IMR-90 (cell line): ENCODE results near the gene NDRG2. TPM values are rescaled to one million over a fixed set of nuclear protein-coding genes. Genes with fewer than 3 reads are reported as not detected.

Experiments used
- ATAC-seq: fragments of 200-7000 bp; cut with Tn5 transposase; 2 replicates; pipeline ENCODE4 v1.9.1; 2020; ENCODE audit warnings: low read depth, mild to moderate bottlenecking, moderate library complexity
- BruUV-seq: library from RNA; stranded (reverse); fragments of 400-500 nt; replicated peaks from 2 replicates; lab custom pipeline; 2021; lab: Mats Ljungman, UMichigan
- CTCF ChIA-PET: fragments of 300-600 bp; formaldehyde crosslinking; extraction: SDS; loops from one replicate; lab custom pipeline; 2021; ENCODE audit warnings: antibody characterized with exemption; lab: Yijun Ruan, JAX
- POLR2A ChIA-PET: fragments of 300-600 bp; sonication (Branson Sonifier 250); formaldehyde crosslinking; loops from one replicate; lab custom pipeline; 2022; ENCODE audit warnings: antibody characterized with exemption; ENCODE audit not compliant: unreplicated experiment; lab: Charles Lee
- DNase-seq: peaks from one replicate; pipeline ENCODE4 v3.0.0; 2013
- H2AFZ ChIP-seq: replicated peaks from 2 replicates; pipeline ENCODE3; 2013; ENCODE audit warnings: low read length, mild to moderate bottlenecking; ENCODE audit not compliant: poor library complexity
- H2AK5ac ChIP-seq: 2 replicates; pipeline ENCODE4 v1.6.1; 2013; ENCODE audit warnings: low read depth, low read length, inconsistent platforms
- H2AK9ac ChIP-seq: replicated peaks from 2 replicates; pipeline ENCODE3; 2013; ENCODE audit warnings: mild to moderate bottlenecking, low read depth, low read length, moderate library complexity; ENCODE audit not compliant: poor library complexity
- H2BK120ac ChIP-seq: 2 replicates; pipeline ENCODE4 v1.6.1; 2013; ENCODE audit warnings: low read depth, low read length, inconsistent platforms
- H2BK15ac ChIP-seq: 3 replicates; pipeline ENCODE4 v1.6.1; 2013; ENCODE audit warnings: low read depth, low read length, inconsistent platforms
- H2BK20ac ChIP-seq: 2 replicates; pipeline ENCODE4 v1.6.1; 2013; ENCODE audit warnings: low read depth, mild to moderate bottlenecking, inconsistent platforms, low read length, moderate library complexity
- H2BK5ac ChIP-seq: 2 replicates; pipeline ENCODE4 v1.6.1; 2013; ENCODE audit warnings: mild to moderate bottlenecking, low read depth, low read length, inconsistent platforms; ENCODE audit not compliant: poor library complexity, severe bottlenecking
- H3K14ac ChIP-seq: replicated peaks from 2 replicates; pipeline ENCODE4 v1.6.1; 2013; ENCODE audit warnings: low read depth, low read length, inconsistent platforms
- H3K18ac ChIP-seq: 2 replicates; pipeline ENCODE4 v1.6.1; 2013; ENCODE audit warnings: low read depth, low read length, control low read depth
- H3K23ac ChIP-seq: 2 replicates; pipeline ENCODE4 v1.6.1; 2013; ENCODE audit warnings: low read depth, low read length, inconsistent platforms
- H3K27ac ChIP-seq: 2 replicates; pipeline ENCODE4 v1.5.1; 2013; ENCODE audit warnings: mild to moderate bottlenecking, control low read depth, low read length; ENCODE audit not compliant: insufficient read depth
- H3K27me3 ChIP-seq: 2 replicates; pipeline ENCODE4 v1.6.1; 2013; ENCODE audit warnings: low read length; ENCODE audit not compliant: control insufficient read depth, insufficient read depth
- H3K36me3 ChIP-seq: 2 replicates; pipeline ENCODE4 v1.6.1; 2013; ENCODE audit warnings: low read length, mixed read lengths; ENCODE audit not compliant: control insufficient read depth, insufficient read depth
- H3K4ac ChIP-seq: 2 replicates; pipeline ENCODE4 v1.6.1; 2013; ENCODE audit warnings: low read depth, low read length, inconsistent platforms
- H3K4me1 ChIP-seq: 2 replicates; pipeline ENCODE4 v1.6.1; 2013; ENCODE audit warnings: low read length, mixed read lengths; ENCODE audit not compliant: control insufficient read depth, insufficient read depth
- H3K4me2 ChIP-seq: 2 replicates; pipeline ENCODE4 v1.6.1; 2013; ENCODE audit warnings: low read depth, mild to moderate bottlenecking, control low read depth, low read length, moderate library complexity
- H3K4me3 ChIP-seq: 2 replicates; pipeline ENCODE4 v1.5.1; 2013; ENCODE audit warnings: low read depth, mild to moderate bottlenecking, control low read depth, low read length, moderate library complexity; ENCODE audit not compliant: insufficient read depth
- H3K56ac ChIP-seq: 2 replicates; pipeline ENCODE4 v1.6.1; 2013; ENCODE audit warnings: low read length, inconsistent platforms; ENCODE audit not compliant: insufficient read depth; ENCODE audit errors: extremely low read depth
- H3K79me1 ChIP-seq, 2 experiments: 2 replicates each; pipeline ENCODE4 v1.6.1; 2013; ENCODE audit warnings: low read length in 2 of 2, inconsistent platforms in 1 of 2, low read depth in 1 of 2
- H3K9ac ChIP-seq: 2 replicates; pipeline ENCODE4 v1.6.1; 2013; ENCODE audit warnings: low read depth, low read length, control low read depth
- H3K9me1 ChIP-seq: 2 replicates; pipeline ENCODE4 v1.6.1; 2013; ENCODE audit warnings: low read length, inconsistent platforms; ENCODE audit not compliant: insufficient read depth
- H3K9me3 ChIP-seq: 2 replicates; pipeline ENCODE4 v1.6.1; 2013; ENCODE audit warnings: low read length; ENCODE audit not compliant: control insufficient read depth, insufficient read depth
- H4K20me1 ChIP-seq: 2 replicates; pipeline ENCODE4 v1.6.1; 2013; ENCODE audit warnings: low read length, inconsistent platforms; ENCODE audit not compliant: insufficient read depth
- H4K5ac ChIP-seq: 2 replicates; pipeline ENCODE4 v1.6.1; 2013; ENCODE audit warnings: mild to moderate bottlenecking, low read depth, low read length, control low read depth
- H4K8ac ChIP-seq, 2 experiments: 2 replicates each; pipeline ENCODE4 v1.6.1; 2013; ENCODE audit warnings: low read depth in 2 of 2, low read length in 2 of 2, control low read depth in 1 of 2, inconsistent platforms in 1 of 2
- H4K91ac ChIP-seq: 2 replicates; pipeline ENCODE4 v1.6.1; 2013; ENCODE audit warnings: low read depth, low read length, inconsistent platforms; ENCODE audit not compliant: insufficient read depth
- CEBPB ChIP-seq: IDR thresholded peaks from 2 replicates; pipeline ENCODE4 v1.6.1; 2012; ENCODE audit warnings: low read depth, low read length, improper control_type of control experiment
- CHD1 ChIP-seq: IDR thresholded peaks from 2 replicates; pipeline ENCODE4 v1.6.1; 2012; ENCODE audit warnings: low read depth, low read length, improper control_type of control experiment
- CTCF ChIP-seq: conservative IDR thresholded peaks from 2 replicates; pipeline ENCODE4 v1.5.1; 2012; ENCODE audit warnings: mild to moderate bottlenecking, low read depth, low read length, improper control_type of control experiment
- MAFK ChIP-seq: IDR thresholded peaks from 2 replicates; pipeline ENCODE4 v1.6.1; 2012; ENCODE audit warnings: low read depth, low read length, improper control_type of control experiment
- MAZ ChIP-seq: IDR thresholded peaks from 2 replicates; pipeline ENCODE4 v1.6.1; 2012; ENCODE audit warnings: low read depth, mild to moderate bottlenecking, low read length, improper control_type of control experiment, moderate library complexity, borderline replicate concordance
- MXI1 ChIP-seq: IDR thresholded peaks from 2 replicates; pipeline ENCODE4 v1.6.1; 2012; ENCODE audit warnings: low read depth, mild to moderate bottlenecking, low read length, moderate library complexity, borderline replicate concordance
- RFX5 ChIP-seq: IDR thresholded peaks from 2 replicates; pipeline ENCODE4 v1.8.0; 2012; ENCODE audit warnings: low read depth, mild to moderate bottlenecking, low read length, moderate library complexity
- WGBS, 2 experiments: methylation state at CpG; one replicate each; pipeline versions ENCODE4 v1.1.5 to v1.1.7; 2013; ENCODE audit warnings: missing lambda C conversion rate in 2 of 2; ENCODE audit not compliant: insufficient read length in 1 of 2; ENCODE audit errors: extremely low coverage in 2 of 2; 5-methylcytosine and 5-hydroxymethylcytosine counted together
- dilution Hi-C: fragments of 300-500 bp; cut with HindIII; formaldehyde crosslinking; loops from one replicate; pipeline ENCODE4 v1.14.3; 2018; ENCODE audit warnings: low sequenced_read_pairs; ENCODE audit not compliant: unreplicated experiment
- in situ Hi-C: fragments of 300-500 bp; cut with MboI; formaldehyde crosslinking; loops from 3 replicates; pipeline ENCODE4 v1.14.3; 2019; ENCODE audit warnings: low sequenced_read_pairs, inconsistent platforms, mixed read lengths
- intact Hi-C: fragments of 100-400 bp; cut with micrococcal nuclease; formaldehyde crosslinking; loops from 2 replicates; pipeline ENCODE4 v1.10.0; 2022
- polyA plus RNA-seq, 3 experiments: library from polyadenylated mRNA; depleted of rRNA; stranded (reverse); fragments of >200 nt; gene quantifications; 2 replicates each; pipeline ENCODE4 v1.2.3, GENCODE V29; 2012; ENCODE audit warnings: low replicate concordance in 1 of 3
- total RNA-seq: library from RNA; depleted of rRNA; stranded (reverse); fragments of >200 nt; gene quantifications from 2 replicates; pipeline ENCODE4 v1.2.3, GENCODE V29; 2012

Gene NDRG2
- total and polyA plus RNA-seq, 2 of the 4 experiments (the other 2 are of a cell fraction): 0.36 to 1.5 TPM

GRCh38 chr14:21053184-21054122 lies 28.6 kb upstream of the NDRG2 start (continued):
- TF ChIP-seq CTCF (no peak), CHD1 (no peak)

- Histone ChIP-seq H3K14ac (no peak overlapping the region), H3K79me1 (no peaks in the 10 kb centered on the region), H4K20me1 (no peaks in the 10 kb centered on the region), H2AK9ac (no peak overlapping the region), H3K23ac (no peak overlapping the region), H2AFZ (no peak overlapping the region), H3K56ac (no peak overlapping the region), H3K27me3 (peaks cover 4% of the 10 kb centered on the region), H2BK15ac (no peak overlapping the region), H2BK20ac (no peak overlapping the region), H3K36me3 (no peaks in the 10 kb centered on the region), H3K4me3 (no peak overlapping the region), H2BK5ac (no peak overlapping the region), H4K5ac (no peak overlapping the region), H3K27ac (no peak overlapping the region), H2AK5ac (no peak overlapping the region), H3K18ac (no peak overlapping the region), H2BK120ac (no peak overlapping the region), H3K4me2 (no peak overlapping the region), H4K91ac (no peak overlapping the region), H4K8ac (no peak overlapping the region), H3K4ac (no peak overlapping the region), H3K9me3 (no peaks in the 10 kb centered on the region), H3K9me1 (no peaks in the 10 kb centered on the region), H3K4me1 (peaks cover 4% of the 10 kb centered on the region; the same call in 1 of the 2 replicates), H3K9ac (no peak overlapping the region)
- ATAC-seq: no peak
- WGBS, 2 experiments: no CpG with 5 or more reads among the region's 3 CpGs
- no peak for DNase-seq
- no peak for TF ChIP-seq MXI1
- no peak for TF ChIP-seq CEBPB
- no peak for TF ChIP-seq RFX5
- TF ChIP-seq MAZ: no peak
- no peak for TF ChIP-seq MAFK
- intact Hi-C loops: no loop called here
- in situ Hi-C loops: no loop called here
- ChIA-PET POLR2A (no interaction called here), CTCF (no interaction called here)
- dilution Hi-C loops: no loop called here
- BruUV-seq: no TSS peak
Observed at GRCh38 chr14:21050597-21050996, 25.7 kb upstream of the NDRG2 start.
